ENCODE measurements around the gene DPH3.

The DPH3 gene

DNA sequence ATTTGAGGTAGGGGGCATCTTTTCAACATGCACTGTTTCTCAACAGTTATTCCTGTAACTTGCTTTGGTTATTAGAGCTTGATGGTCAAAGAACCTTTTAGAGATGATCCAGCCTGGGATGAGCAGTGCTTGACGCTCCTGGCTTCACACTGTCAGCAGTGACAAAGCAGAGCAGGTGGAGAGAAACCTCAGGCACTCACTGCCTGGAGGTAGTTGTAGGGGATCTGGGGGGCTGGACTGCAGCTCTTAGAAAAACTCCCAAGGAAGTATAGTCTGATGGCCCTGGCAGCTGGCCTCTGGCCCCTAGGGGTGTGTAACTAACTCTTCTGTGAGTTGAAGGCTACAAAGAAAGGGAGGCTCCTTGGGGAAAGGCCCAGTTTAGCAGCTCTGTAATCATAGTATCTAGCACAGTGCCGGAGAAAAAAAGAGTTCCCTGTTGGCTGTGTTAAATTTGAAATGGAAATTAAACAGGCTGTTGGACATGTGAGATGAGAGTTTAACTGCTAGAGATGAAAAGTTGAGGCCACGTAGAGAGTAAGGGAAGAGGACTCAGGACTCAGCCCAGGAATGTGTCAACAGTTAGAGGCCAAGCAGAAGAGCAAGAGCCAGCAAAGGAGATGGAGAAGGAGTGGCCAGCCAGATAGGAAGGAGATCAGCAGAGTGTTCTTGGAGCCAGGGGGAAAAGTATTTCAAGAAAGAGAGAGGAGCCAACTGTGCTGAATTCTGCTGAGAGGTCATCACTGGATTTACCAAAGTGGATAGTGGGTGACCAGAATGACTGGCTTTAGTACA lies 14.5 kb upstream of the DPH3 start:
- Histone ChIP-seq H3K4ac (ENCODE audit: low read depth in 1 of 2, low read length in 2 of 2) (no peak overlapping the region), H3K79me1 (replicated peaks; ENCODE audit: low read length, poor library complexity, severe bottlenecking) (peaks cover 5% of the 10 kb centered on the region), H3K4me2 (ENCODE audit: low read length, poor library complexity, severe bottlenecking) (no peak overlapping the region), H2BK12ac (ENCODE audit: low read length in 2 of 2) (no peak overlapping the region), H3K9me3 (ENCODE audit: control insufficient read depth, low read length) (no peaks in the 10 kb centered on the region), H3K4me3 (ENCODE audit: insufficient read depth in 1 of 2, low read depth in 1 of 2, low read length in 2 of 2) (no peak overlapping the region), H4K8ac (ENCODE audit: low read length) (no peak overlapping the region), H3K14ac (ENCODE audit: low read length in 2 of 2) (no peak overlapping the region), H2AFZ (ENCODE audit: low read depth, low read length) (no peak overlapping the region), H3K4me1 (ENCODE audit: control insufficient read depth, insufficient read depth, low read depth, low read length) (no peaks in the 10 kb centered on the region), H2AK5ac (ENCODE audit: low read length, severe bottlenecking) (no peak overlapping the region), H2BK15ac (ENCODE audit: low read depth, poor library complexity, severe bottlenecking) (no peak overlapping the region), H4K91ac (ENCODE audit: low read length) (no peak overlapping the region), H3K9ac (ENCODE audit: low read length) (no peak overlapping the region), H2BK120ac (ENCODE audit: low read depth, low read length) (no peak overlapping the region), H3K23ac (ENCODE audit: low read length in 2 of 2) (no peak overlapping the region), H3K27me3 (ENCODE audit: control insufficient read depth in 1 of 2, insufficient read depth in 1 of 2, low read length in 2 of 2) (no peaks in the 10 kb centered on the region), H3K27ac (ENCODE audit: low read length, poor library complexity, severe bottlenecking) (no peak overlapping the region), H2BK5ac (ENCODE audit: low read depth, low read length, poor library complexity, severe bottlenecking) (no peak overlapping the region), H3K18ac (ENCODE audit: low read depth in 1 of 2, low read length in 2 of 2) (peak overlapping the region in 1 of 2 experiments; percentile 15), H3K36me3 (ENCODE audit: control insufficient read depth in 1 of 2, insufficient read depth in 2 of 2, low read depth in 1 of 2, low read length in 2 of 2) (peaks cover 5 to 28% of the 10 kb centered on the region in 2 experiments)
- no peak for DNase-seq
- WGBS, result 94% methylated on average over 3 of the region's 3 CpGs

DNA sequence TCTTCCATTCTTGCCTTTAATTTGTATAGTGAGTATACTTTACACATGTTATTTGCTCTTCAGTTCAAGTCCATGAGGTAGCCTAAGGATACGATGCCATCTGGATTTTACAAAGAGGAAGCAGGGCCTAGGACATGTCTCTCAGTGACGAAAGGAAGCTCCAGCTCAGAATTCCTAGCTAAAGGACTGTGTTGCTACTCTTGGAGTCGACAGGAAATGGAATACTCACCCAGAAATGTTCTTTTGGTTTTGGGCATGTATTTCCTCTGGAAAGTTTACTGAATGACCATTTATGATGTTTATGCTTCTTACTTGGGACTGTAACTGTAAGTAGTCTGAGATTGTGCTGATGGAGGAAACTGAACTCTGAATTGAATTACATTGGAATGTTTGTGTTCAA lies 12.7 kb upstream of the DPH3 start:
- Histone ChIP-seq H3K23ac (ENCODE audit: low read length in 2 of 2) (no peak overlapping the region), H3K27me3 (ENCODE audit: control insufficient read depth in 1 of 2, insufficient read depth in 1 of 2, low read length in 2 of 2) (no peaks in the 10 kb centered on the region), H3K4me1 (ENCODE audit: control insufficient read depth, insufficient read depth, low read depth, low read length) (no peaks in the 10 kb centered on the region), H3K9me3 (ENCODE audit: control insufficient read depth, low read length) (no peaks in the 10 kb centered on the region), H2BK5ac (ENCODE audit: low read depth, low read length, poor library complexity, severe bottlenecking) (no peak overlapping the region), H2BK120ac (ENCODE audit: low read depth, low read length) (no peak overlapping the region), H3K4me2 (ENCODE audit: low read length, poor library complexity, severe bottlenecking) (no peak overlapping the region), H3K14ac (ENCODE audit: low read length in 2 of 2) (no peak overlapping the region), H3K4me3 (ENCODE audit: insufficient read depth in 1 of 2, low read depth in 1 of 2, low read length in 2 of 2) (no peak overlapping the region), H3K79me1 (replicated peaks; ENCODE audit: low read length, poor library complexity, severe bottlenecking) (peaks cover 5% of the 10 kb centered on the region), H2BK12ac (ENCODE audit: low read length in 2 of 2) (no peak overlapping the region), H4K91ac (ENCODE audit: low read length) (no peak overlapping the region), H3K18ac (ENCODE audit: low read depth in 1 of 2, low read length in 2 of 2) (no peak overlapping the region), H3K36me3 (ENCODE audit: control insufficient read depth in 1 of 2, insufficient read depth in 2 of 2, low read depth in 1 of 2, low read length in 2 of 2) (peaks cover 5 to 21% of the 10 kb centered on the region in 2 experiments), H2AFZ (ENCODE audit: low read depth, low read length) (no peak overlapping the region), H4K8ac (ENCODE audit: low read length) (no peak overlapping the region), H3K4ac (ENCODE audit: low read depth in 1 of 2, low read length in 2 of 2) (no peak overlapping the region), H2BK15ac (ENCODE audit: low read depth, poor library complexity, severe bottlenecking) (no peak overlapping the region), H2AK5ac (ENCODE audit: low read length, severe bottlenecking) (no peak overlapping the region), H3K9ac (ENCODE audit: low read length) (no peak overlapping the region), H3K27ac (ENCODE audit: low read length, poor library complexity, severe bottlenecking) (no peak overlapping the region)
- peak; percentile 51 for DNase-seq
- 73% methylated on average over 3 of the region's 3 CpGs for WGBS

DNA sequence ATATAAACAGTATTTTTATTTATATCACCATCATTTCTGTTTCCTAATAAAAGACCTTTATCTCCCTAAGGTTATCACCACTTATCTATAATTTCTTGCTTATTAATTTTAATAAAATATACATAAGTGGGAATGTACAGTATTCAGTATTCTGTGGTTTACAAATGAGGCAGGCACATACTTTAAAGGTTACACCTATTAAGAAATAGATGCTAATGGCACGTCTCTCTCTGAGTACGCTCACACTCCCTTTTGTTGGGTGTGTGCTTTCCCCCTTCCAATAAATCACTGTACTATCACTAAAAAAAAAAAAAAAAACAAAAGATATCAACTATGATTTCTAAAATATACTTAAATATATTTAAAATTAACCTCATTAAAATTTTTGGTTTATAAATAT lies 9.1 kb upstream of the DPH3 start:
- Histone ChIP-seq H3K4ac (ENCODE audit: low read depth in 1 of 2, low read length in 2 of 2) (no peak overlapping the region), H3K4me1 (ENCODE audit: control insufficient read depth, insufficient read depth, low read depth, low read length) (no peaks in the 10 kb centered on the region), H2BK12ac (ENCODE audit: low read length in 2 of 2) (no peak overlapping the region), H2BK15ac (ENCODE audit: low read depth, poor library complexity, severe bottlenecking) (no peak overlapping the region), H2BK120ac (ENCODE audit: low read depth, low read length) (no peak overlapping the region), H3K4me2 (ENCODE audit: low read length, poor library complexity, severe bottlenecking) (no peak overlapping the region), H3K4me3 (ENCODE audit: insufficient read depth in 1 of 2, low read depth in 1 of 2, low read length in 2 of 2) (no peak overlapping the region), H3K79me1 (replicated peaks; ENCODE audit: low read length, poor library complexity, severe bottlenecking) (peaks cover under 1% of the 10 kb centered on the region), H2AK5ac (ENCODE audit: low read length, severe bottlenecking) (no peak overlapping the region), H3K36me3 (ENCODE audit: control insufficient read depth in 1 of 2, insufficient read depth in 2 of 2, low read depth in 1 of 2, low read length in 2 of 2) (peaks cover 9 to 54% of the 10 kb centered on the region in 2 experiments), H3K23ac (ENCODE audit: low read length in 2 of 2) (no peak overlapping the region), H2AFZ (ENCODE audit: low read depth, low read length) (no peak overlapping the region), H2BK5ac (ENCODE audit: low read depth, low read length, poor library complexity, severe bottlenecking) (no peak overlapping the region), H3K14ac (ENCODE audit: low read length in 2 of 2) (no peak overlapping the region), H3K27me3 (ENCODE audit: control insufficient read depth in 1 of 2, insufficient read depth in 1 of 2, low read length in 2 of 2) (no peaks in the 10 kb centered on the region), H4K91ac (ENCODE audit: low read length) (no peak overlapping the region), H4K8ac (ENCODE audit: low read length) (no peak overlapping the region), H3K27ac (ENCODE audit: low read length, poor library complexity, severe bottlenecking) (no peak overlapping the region), H3K18ac (ENCODE audit: low read depth in 1 of 2, low read length in 2 of 2) (no peak overlapping the region), H3K9ac (ENCODE audit: low read length) (no peak overlapping the region), H3K9me3 (ENCODE audit: control insufficient read depth, low read length) (no peaks in the 10 kb centered on the region)
- no peak for DNase-seq
- WGBS, result 88% methylated on average over 2 of the region's 2 CpGs

DNA sequence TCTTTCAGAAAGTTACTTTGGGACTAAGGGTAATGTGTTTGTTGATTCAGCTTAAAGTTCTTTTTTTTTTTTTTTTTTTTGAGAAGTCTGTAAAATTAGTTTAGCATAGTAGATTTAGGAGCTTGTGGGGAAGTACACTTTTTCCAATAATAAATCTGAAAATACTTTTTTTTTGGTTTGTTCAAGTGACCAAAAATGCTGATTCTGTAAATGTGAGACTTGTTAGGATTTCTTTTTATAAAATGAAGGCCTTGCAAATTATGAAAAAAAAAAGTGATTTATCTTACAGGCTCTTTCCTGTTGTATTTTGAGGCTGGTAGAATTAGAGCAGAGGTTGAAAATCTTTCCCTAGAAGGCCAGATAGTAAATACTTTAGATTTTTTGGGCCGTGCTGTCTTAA lies 7.8 kb upstream of the DPH3 start:
- Histone ChIP-seq H2BK15ac (ENCODE audit: low read depth, poor library complexity, severe bottlenecking) (no peak overlapping the region), H3K9me3 (ENCODE audit: control insufficient read depth, low read length) (no peaks in the 10 kb centered on the region), H3K23ac (ENCODE audit: low read length in 2 of 2) (no peak overlapping the region), H3K4ac (ENCODE audit: low read depth in 1 of 2, low read length in 2 of 2) (no peak overlapping the region), H3K27ac (ENCODE audit: low read length, poor library complexity, severe bottlenecking) (no peak overlapping the region), H4K8ac (ENCODE audit: low read length) (no peak overlapping the region), H3K4me2 (ENCODE audit: low read length, poor library complexity, severe bottlenecking) (no peak overlapping the region), H2BK12ac (ENCODE audit: low read length in 2 of 2) (no peak overlapping the region), H3K9ac (ENCODE audit: low read length) (no peak overlapping the region), H2BK5ac (ENCODE audit: low read depth, low read length, poor library complexity, severe bottlenecking) (no peak overlapping the region), H3K4me1 (ENCODE audit: control insufficient read depth, insufficient read depth, low read depth, low read length) (no peaks in the 10 kb centered on the region), H2BK120ac (ENCODE audit: low read depth, low read length) (no peak overlapping the region), H3K18ac (ENCODE audit: low read depth in 1 of 2, low read length in 2 of 2) (no peak overlapping the region), H2AK5ac (ENCODE audit: low read length, severe bottlenecking) (no peak overlapping the region), H3K79me1 (replicated peaks; ENCODE audit: low read length, poor library complexity, severe bottlenecking) (peaks cover 2% of the 10 kb centered on the region), H2AFZ (ENCODE audit: low read depth, low read length) (no peak overlapping the region), H4K91ac (ENCODE audit: low read length) (no peak overlapping the region), H3K14ac (ENCODE audit: low read length in 2 of 2) (no peak overlapping the region), H3K27me3 (ENCODE audit: control insufficient read depth in 1 of 2, insufficient read depth in 1 of 2, low read length in 2 of 2) (no peaks in the 10 kb centered on the region), H3K4me3 (ENCODE audit: insufficient read depth in 1 of 2, low read depth in 1 of 2, low read length in 2 of 2) (no peak overlapping the region), H3K36me3 (ENCODE audit: control insufficient read depth in 1 of 2, insufficient read depth in 2 of 2, low read depth in 1 of 2, low read length in 2 of 2) (peaks cover 9 to 54% of the 10 kb centered on the region in 2 experiments)
- DNase-seq, result no peak
- WGBS, result no CpG with 5 or more reads among the region's 1 CpG
